ELR (cell line): ENCODE measurements around the gene GNPDA1.
"Not testable (repeated sequence)": the region's sequence is repeated elsewhere in the genome, so short reads cannot be mapped to it uniquely, and the experiment has no call there.

Experiments used
- DNase-seq: peaks from one replicate; pipeline ENCODE4 v3.0.0-alpha.2; 2015; ENCODE audit warnings: low read depth

Gene GNPDA1

DNA sequence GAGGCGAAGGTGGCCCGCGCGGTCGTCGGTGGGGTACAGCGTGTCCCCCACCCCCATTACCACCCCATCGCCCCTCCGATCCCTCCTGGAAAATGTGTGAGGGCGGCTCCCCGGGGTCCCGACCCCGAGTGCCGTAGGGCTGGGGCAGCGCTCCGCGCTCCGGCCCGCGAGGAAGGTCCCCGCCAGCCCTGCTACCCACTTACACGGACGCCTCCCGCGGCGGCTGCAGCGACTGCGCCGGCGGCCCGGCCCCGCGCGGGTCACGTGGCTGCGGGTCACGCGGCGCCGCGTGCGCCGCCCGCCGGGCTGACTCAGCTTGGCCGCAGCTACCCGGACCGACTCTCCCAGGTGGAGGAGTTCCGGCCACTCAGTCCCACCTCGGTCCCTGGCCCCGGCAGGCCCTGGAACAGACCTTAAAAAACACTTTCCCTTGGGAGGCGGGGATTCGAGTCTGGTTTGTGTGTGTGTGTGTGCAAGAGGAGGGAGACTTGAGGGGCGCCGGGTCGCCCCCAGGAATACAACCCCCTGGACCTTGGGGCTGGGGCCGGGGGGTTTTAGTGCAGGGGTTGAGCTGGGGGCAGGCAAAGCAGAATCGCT lies at the start of gene GNPDA1:
Gene GNPDA1, minus strand, starts transcription at position 236 of the 597 bp plus-strand sequence. CDS start 992 bp downstream, outside the sequence.
- DNase-seq, result peak; percentile 88

DNA sequence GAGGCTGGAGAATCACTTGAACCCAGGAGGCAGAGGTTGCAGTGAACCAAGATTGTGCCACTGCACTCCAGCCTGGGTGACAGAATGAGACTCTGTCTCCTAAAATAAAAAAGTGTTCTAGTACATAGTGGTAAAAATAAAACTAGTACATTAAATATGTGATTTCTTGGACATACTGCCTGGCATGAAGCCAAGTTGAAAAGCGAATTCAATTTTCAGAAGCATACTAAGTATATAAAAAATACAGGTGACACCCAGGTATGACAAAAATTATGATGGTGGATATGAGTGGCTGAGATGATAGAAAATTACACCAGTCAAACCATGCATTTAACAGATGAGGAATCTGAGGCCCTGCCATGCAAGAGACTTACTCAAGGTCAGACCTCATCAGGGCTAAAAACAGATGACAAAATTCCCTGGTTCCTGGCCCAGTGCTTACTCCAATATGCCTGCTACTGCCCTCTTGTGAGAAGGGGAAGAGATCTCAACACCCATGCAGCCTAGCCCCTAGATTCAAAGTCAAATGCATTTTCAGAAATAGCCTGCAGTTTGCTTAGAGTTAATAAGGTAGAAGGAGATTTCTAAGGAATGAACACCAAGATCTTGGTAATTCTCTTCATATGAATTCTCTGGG lies 46.6 kb upstream of the GNPDA1 start:
- peak; percentile 36 for DNase-seq

DNA sequence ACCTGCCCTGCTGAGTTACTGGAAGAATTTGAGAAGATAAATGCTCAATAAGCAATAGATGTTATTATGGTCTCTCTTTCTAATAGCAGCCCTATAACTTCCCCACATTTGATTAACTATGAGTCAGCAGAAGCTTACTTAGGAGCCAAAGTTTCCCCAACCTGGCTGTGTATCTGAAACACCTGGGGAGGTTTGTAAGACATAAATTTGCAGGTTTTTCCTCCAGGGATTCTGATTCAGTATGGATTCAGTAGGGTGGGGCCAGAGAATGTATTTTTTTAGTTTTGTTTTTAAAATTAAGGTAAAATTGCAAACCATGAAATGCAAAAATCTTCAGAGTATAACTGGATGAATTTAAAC lies 44.9 kb upstream of the GNPDA1 start:
- no peak for DNase-seq

GRCh38 chr5:142056816-142057696 lies 44.2 kb upstream of the GNPDA1 start:
- no peak for DNase-seq

- DNase-seq, result no peak
These were observed 42.5 kb upstream of the GNPDA1 start for GRCh38 chr5:142055301-142055700.

DNA sequence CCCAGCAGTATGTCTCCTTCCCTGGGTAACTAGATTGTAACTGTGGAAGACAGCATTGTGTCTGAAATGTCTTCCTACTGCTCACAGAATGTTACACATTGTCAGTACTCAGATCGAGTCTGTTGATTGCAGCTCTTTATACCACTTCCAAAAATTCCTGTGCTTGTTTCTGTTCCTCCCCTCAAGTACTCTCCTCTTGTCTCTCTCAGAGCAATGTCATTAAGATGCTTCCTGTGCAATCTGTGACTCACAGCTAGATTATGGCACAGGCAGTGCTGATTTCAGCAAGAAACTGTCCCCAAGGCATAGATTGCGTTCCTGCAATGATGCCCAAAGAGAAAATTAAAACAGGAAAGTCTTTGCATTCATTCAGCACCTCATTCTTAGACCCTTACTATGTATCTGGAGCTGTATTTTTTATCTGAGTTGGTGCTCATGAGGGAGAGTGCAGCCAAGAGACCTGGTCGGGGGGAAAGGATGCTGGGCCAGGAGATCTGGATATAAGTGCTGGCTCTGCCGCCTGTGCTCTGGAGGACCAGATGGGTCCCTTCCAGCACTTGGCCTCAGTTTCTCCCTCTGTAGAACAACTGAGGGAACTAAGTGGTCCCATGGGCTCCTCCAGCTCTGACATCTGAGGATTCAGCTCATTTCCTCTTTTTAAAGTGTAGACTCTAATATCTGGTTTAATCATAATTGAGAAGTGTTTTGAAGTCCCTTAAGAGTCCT lies 40.8 kb upstream of the GNPDA1 start:
- DNase-seq, result peak; percentile 61

DNA sequence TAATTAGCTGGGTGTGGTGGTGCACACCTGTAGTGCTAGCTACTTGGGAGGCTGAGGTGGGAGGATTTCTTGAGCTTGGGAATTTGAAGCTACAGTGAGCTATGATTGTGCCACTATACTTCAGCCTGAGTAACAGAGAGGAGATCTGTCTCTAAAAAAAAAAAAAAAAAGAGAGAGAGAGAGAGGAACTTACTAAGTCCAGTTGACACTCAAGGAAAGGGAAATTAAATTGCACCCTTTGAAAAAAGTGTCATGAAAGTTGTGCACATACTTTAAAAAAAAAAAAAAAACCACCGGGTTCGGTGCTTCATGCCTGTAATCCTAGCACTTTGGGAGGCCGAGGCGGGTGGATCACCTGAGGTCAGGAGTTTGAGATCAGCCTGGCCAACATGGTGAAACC lies 39.2 kb upstream of the GNPDA1 start:
- DNase-seq, result not testable (repeated sequence)

- no peak for DNase-seq
These were observed 35.4 kb upstream of the GNPDA1 start for GRCh38 chr5:142048272-142048671.

GRCh38 chr5:142046191-142046590 lies 33.4 kb upstream of the GNPDA1 start:
- no peak for DNase-seq

GRCh38 chr5:142040881-142041280 lies 28.1 kb upstream of the GNPDA1 start:
- not testable (repeated sequence) for DNase-seq

DNA sequence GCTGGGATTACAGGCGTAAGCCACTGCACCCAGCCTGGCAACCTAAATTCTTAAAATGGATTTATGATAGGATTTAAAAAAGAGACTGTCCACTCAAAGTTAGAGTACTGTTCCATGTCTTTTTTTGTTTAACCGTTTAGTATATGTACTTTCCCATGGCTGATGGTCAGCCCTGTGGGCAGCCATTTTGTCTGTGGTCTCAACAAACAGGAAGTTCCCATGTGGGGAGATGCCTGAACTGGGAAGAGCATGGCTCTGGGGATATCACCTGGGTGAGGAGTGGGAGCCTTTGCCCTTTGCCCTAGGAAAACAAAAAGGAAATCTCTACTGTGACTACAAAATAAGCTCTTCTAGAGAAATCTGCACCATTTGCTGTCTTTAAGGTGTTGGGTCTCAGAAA lies 27.5 kb upstream of the GNPDA1 start:
- no peak for DNase-seq

GRCh38 chr5:142038735-142039134 lies 25.9 kb upstream of the GNPDA1 start:
- DNase-seq, result no peak

GRCh38 chr5:142037599-142037998 lies 24.8 kb upstream of the GNPDA1 start:
- DNase-seq, result not testable (repeated sequence)

DNA sequence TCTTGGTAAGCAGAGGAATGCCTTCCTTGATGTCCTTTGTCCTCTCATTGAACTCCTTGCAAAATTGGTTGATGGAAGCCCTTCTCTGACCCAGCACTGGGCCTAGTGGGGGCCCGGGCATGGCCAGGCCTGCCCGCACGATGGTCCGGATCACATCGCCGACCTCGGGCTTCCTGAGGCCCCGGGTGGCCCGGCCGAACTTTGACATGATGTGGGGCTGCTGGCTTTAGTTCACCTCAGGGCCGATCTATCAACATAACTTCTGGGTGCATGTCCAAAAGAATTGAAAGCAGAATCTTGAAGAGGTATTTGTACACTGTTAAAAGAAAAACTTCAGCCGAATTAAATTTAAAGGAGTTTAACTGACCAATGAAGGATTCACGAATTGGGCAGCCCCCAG lies 24.1 kb upstream of the GNPDA1 start:
- DNase-seq, result no peak

DNA sequence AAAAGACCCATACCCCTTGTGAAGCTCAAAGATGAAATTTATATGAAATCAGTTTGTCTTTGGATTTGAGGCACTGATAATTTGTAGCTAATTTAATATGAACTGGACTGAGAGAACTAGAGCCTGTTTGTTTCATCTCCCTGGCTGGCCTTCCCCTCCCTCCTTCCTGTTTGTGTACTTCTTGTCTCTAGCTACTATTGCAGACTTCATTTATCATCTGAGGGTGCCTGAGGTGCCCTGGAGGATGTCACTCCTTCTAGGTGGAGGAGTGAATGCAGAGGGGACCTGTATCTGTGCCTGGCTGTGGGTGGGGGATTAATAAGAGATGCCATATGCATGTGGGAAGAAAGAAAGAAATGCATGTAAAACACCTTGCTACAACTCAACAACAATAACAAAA lies 22.2 kb upstream of the GNPDA1 start:
- DNase-seq, result no peak

GRCh38 chr5:142033632-142034567 lies 21.1 kb upstream of the GNPDA1 start:
- not testable (repeated sequence) for DNase-seq

DNA sequence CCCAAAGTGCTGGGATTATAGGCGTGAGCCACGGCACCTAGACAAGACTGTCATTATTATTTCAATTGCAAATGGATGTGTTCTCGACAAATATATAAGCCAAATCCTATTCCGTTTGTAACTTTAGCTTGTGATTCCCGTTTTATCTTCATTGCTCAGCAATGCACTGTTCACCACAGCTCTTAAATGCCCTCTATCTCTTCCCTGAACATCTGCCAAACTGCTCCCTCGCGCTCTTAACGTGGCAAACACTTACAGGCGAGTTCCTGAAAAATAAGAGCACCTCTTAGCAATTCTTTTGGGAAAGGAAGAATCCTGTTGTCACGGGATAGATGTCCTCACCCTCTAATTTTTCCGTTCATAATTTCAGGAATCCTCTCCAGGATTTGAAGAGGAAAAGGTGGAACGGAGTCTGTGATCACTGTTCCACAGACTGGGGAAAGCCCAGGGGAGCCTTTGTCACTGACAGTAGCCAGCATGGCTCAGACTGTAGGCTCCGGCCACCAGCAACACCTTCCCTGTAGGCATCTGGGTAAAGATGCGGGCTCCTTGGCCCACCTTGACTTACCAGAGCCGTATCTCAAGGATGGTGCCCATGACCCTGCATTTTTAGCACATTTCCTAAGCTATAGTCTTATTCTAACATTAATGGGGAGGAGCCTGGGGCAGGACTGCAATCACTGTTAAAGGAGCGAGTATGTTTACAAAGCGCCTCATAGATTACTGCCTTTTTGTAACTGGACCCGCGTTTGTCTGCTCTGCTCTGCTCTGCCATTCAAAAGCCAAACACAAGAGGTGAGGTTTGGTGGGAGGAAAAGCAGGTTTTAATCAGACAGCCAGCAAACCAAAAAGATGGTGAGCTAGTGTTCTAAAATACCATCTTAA lies 20.2 kb upstream of the GNPDA1 start:
- DNase-seq, result no peak

DNA sequence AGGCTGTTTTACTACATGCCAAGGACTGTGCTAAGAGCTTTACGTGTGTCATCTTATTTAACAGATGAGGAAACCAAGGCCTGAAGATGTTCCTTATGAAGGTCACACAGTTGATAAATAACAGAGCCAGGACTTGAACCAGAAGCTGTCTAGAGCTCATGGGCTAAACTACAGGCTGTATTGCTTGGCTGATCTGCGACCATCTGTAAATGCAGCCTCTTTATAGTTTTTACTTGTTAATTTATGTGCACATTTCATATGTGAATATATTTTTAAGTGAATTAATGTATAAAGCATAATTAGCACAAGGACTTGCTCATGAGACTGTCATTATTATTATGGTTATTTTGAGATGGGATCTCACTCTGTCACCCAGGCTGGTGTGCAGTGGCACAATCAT lies 19.3 kb upstream of the GNPDA1 start:
- DNase-seq, result no peak

DNA sequence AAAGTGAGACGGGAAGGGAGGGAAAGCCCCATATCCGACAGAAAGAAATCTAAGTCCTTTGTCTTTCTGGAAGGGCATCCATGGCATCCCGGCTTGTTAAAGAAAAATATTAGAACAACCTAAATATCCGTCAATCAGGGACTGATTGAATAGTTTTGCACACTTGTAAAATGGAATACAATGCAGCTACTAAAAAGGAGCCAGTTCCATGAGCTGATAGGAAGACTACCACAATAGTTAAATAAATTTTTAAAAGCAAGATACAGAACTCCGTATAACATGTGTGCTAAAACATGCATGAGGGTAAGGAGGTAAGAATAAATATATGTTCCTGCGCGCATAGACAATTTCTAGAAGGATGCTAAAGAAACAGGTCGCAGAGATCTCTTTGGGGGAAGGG lies 12.8 kb upstream of the GNPDA1 start:
- no peak for DNase-seq

DNA sequence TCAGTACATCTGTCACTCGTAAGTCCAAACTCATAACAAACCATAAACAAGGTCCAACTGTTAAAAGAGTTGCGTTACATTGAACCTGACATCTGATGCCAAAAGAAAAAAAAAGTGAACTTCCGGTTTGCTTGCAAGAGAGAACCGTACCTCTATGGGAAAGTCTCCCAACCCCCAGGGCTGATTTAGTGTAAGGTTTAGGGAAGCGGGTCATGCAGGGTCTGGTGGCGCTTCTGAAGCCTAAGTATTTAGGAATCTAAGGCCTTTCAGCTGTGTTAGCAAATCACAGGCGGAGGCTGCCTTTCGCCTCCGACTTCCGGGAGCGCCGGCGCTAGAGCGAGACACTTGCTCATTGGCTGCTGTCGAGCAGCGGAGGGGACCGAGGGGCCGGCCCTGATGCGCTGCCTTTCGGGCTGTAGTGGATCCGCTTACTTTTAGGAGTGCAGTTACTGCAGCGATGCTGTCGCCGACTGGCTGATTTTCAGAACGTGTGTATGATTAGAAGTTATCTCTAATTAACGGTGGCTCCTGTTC lies 12.0 kb upstream of the GNPDA1 start:
- peak; percentile 89 for DNase-seq
